ENCODE data around the gene CPED1.
"Not testable (repeated sequence)": the region's sequence is repeated elsewhere in the genome, so short reads cannot be mapped to it uniquely, and the experiment has no call there.

Gene CPED1

DNA sequence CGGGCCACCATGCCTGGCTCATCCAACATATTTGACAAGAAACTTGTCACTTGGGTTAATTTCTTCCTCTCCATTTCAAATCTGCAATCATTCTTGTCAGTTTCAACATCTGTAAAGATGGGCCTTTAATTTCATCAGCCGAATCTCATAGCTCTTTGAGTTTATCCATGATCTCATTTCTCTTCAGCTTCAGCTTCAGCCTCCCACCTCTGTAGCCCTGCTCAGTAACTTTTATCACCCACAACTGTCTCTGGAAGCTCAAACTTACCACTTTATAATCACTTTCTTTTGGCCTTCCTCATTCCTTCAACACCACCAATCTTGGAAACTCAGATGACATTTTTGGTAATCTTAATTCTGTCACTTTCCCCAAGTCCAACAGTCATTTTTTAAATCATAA is 83.2 kb downstream of the CPED1 start:
- no peak for DNase-seq (ENCODE audit: low spot score)

- DNase-seq (ENCODE audit: low spot score) = no peak
Observed at GRCh38 chr7:121072826-121073225, 84.3 kb downstream of the CPED1 start.

- no peak for DNase-seq (ENCODE audit: low spot score)
Observed at GRCh38 chr7:121073463-121074099, 85.1 kb downstream of the CPED1 start.

- not testable (repeated sequence) for DNase-seq (ENCODE audit: low spot score)
Observed at GRCh38 chr7:121075424-121075841, 86.9 kb downstream of the CPED1 start.

GRCh38 chr7:121075952-121076349 is 87.4 kb downstream of the CPED1 start:
- no peak for DNase-seq (ENCODE audit: low spot score)

GRCh38 chr7:121076350-121077164 is 88.0 kb downstream of the CPED1 start:
- DNase-seq (ENCODE audit: low spot score) = no peak

- DNase-seq (ENCODE audit: low spot score) = no peak
Observed at GRCh38 chr7:121077165-121077630, 88.7 kb downstream of the CPED1 start.

DNA sequence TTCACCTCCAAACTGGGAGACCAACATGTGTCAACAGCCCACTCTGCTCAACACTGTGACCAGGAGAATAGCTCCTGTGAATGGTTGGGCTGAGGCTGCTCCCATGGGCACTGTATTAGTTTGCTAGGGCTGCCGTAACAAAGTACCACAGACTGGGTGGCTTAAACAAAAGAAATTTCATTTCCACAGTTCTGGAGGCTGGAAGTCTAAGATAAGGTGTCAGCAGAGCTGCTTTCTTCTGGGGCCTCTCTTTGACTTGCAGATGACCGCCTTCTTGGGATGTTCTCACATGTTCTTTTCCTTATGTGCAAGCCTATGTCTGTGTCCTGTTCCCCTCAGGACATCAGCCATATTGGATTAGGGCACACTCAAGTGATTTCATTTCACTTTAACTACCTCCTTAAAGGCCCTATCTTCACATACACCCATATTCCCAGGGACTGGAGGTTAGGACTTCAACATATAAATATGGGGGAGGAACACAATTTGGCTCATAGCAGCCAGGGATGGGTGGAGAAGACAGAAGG is 90.3 kb downstream of the CPED1 start:
- DNase-seq (ENCODE audit: low spot score) = no peak

DNA sequence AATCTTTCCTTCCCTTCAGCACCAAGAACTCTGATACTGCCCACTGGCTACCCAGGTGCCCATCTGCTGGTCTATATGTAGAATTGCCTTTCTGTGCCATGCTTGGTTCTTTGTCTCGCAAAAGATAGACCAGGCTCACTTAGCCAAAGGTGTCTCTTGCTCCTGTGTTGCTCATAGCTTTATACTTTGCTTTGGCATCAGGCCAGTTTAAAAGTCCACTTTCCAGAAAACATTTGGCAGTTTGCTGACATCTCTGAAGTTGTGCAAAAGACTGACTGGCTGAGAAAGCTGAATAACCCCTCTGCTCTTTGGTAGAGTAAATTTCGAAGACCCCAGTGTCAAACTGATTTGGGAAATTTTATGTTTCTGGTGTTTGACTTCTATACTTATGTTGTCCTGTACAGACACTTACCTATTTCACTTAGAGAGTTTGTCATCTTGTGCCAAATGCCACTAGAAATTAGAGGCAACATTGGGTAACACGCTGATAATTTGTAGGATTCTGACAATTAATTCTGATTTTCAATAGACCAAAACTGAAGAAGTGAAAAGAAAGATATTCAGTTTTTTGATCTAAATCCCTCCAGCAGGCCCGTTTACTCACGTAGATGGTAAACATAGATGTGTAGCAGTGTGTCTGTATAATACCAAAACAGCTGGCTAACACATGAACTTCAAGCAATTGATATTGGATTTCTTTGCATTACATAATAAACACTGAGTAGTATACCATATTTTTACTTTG is 91.1 kb downstream of the CPED1 start:
- no peak for DNase-seq (ENCODE audit: low spot score)

DNA sequence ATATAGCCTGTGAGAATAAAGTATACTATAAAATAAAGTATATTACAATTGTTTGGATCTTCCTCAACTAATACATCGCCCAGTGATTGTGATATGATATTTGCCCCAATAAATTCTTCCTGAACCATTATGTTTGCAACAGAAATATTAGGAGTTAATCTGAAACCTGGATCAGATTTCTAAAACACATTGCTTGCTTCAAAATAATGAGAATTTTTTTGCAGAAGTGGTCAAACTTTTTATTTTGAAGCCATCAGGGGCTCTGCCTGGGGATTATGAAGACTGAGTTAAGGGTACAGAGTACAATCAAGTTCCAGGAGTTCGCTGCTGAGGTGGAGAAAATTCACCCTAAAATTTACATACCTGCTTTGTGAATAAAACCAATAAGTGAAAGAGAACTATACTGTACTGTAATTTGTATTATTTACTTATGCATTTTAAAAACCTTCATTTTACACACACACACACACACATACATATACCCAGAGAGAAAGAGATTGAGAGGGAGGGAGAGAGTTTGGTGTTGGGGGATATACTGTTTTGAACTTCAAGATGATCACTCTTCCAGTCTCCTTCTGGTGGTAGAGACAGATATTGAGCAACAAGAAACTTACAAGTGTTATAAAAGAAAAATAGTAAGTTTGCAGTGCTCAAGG is 91.9 kb downstream of the CPED1 start:
- DNase-seq (ENCODE audit: low spot score) = no peak

DNA sequence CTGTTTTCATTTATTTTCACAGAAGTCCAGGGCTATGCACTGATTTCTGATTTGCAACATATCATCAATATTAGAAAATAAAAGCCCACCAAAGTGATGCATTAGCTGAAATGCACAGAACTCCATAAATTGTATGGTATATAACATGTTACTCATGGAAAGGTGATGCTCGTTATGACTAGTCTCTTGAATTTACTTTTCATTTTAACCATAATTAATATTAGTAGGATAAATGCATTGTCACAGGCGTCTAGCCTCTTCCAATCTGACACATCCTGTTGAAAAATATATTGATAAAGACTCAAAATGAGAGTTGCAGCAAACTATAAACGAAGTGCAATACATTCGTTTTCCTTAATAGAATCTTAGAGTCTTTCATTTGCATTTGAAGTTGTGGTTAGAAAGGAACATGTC is 92.4 kb downstream of the CPED1 start:
- no peak for DNase-seq (ENCODE audit: low spot score)

DNA sequence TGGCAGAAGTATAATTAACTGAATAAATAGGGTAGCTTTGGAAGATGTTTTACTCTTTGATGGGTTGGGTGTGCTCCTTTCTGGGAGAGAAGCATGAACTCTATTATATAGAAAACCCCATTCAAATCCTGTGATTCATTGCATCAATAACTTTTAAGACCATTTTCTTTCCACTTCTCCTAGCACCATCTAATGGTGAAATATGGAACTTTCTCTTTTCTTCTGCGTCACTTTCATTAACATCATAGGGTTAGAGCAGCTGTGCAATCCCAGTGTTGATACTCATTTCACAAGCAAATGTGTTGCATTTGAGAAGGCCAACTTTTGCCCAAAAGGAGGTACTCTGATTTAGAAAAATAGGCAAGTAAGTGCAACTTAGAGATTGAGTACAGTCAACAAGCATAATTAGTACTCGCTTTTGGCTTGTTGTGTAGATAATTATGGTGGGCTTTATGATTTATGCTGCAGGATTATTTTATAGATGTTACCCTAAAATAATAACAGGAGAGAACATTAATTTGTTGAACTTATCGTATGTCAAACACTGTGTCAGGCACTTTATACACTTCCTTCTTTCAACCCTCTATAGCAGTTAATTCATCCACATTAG is 92.9 kb downstream of the CPED1 start:
- DNase-seq (ENCODE audit: low spot score) = peak; percentile 35

- no peak for DNase-seq (ENCODE audit: low spot score)
Observed at GRCh38 chr7:121082400-121083101, 94.0 kb downstream of the CPED1 start.

DNA sequence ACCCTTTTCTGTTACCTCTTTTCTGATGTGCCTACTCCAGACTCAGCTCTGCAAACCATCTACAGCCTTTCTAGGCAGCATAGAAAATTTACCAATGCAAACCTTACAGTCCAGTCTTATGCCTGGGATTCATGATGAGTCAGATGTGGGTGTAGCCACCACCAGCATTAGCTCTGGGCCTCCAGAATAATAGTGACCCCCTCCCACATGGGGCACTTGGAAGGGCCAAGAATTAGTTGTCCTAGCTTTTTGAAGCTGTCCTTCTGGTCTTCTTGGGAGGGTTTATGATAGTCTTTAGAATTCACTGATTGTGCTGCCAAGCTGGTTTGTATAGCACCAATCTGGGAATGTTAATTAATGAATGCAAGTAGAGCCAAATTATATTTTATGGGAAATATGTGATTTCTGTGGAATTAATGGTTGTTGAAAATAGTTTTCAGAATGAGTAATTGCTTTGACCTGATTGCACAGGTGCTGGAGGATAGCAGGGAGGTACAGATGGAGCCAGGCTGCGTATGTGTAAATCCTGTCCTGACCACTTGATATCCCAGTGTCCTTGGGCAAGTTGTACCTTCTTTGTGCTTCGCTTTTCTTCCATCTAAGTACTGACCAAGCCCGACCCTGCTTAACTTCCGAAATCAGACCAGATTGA is 94.8 kb downstream of the CPED1 start:
- no peak for DNase-seq (ENCODE audit: low spot score)

DNA sequence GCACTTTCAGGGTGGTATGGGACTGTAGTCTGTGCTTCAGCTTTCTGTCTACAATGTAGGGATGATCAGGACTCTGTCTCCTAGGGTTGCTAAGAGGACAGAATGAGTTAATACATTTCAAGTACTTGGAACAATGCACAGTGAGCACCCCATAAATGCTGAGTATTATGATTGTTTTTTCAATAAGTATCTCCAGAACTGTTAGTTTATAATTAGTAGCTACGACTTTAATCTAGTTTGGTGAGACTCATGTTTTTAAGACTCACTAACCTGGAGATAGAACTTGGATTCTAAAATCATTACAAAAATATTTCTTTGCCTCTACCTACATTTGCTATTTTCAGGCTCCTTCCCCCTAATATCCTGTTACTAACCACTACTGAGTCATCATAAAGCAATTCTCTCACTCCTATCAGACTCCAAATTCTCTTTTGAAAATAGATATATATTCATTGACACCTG is 95.3 kb downstream of the CPED1 start:
- DNase-seq (ENCODE audit: low spot score) = no peak

- DNase-seq (ENCODE audit: low spot score) = no peak
Observed at GRCh38 chr7:121084256-121084655, 95.7 kb downstream of the CPED1 start.

GRCh38 chr7:121084748-121085336 is 96.3 kb downstream of the CPED1 start:
- DNase-seq (ENCODE audit: low spot score) = no peak

- no peak for DNase-seq (ENCODE audit: low spot score)
Observed at GRCh38 chr7:121085922-121086321, 97.4 kb downstream of the CPED1 start.

DNA sequence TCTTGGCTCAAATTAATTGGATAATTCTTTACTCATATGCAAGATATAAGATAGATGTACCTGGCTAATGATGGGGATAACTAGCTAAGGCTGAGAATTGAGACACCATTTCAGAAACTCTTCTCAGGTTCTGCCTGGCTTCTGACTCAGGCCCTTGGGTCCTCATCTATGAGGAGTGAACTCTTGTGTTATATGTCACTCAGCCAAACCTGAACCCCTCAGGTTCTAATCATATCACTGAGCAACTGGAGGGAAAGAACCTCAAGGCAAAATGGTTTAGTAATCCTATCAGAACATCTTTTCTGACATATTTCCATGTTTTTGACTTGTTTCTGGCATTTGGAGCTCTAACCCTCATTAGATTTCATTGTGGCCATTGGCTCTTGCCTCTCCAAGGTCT is 100.4 kb downstream of the CPED1 start:
- no peak for DNase-seq (ENCODE audit: low spot score)

DNA sequence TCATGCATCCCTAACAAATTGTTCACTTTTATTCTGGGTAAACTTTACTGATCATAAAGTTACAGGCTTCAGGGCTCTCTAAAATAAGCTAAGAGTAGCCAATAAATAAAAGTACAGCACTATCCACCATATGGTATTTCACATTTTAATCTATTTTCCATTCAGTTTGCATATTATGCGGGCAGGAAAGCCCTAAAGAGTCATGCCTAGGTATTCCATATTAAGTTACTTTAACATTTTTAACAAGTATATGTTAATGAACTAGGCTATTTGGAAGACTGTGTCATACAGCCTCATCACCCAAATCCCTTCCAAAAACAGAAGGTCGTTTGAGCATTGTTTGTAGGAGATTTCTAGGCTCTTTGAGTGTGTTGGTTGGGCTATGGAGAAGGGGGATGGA is 106.3 kb downstream of the CPED1 start:
- DNase-seq (ENCODE audit: low spot score) = no peak
